Activated T-helper 1 cell treated with anti-CD3 and anti-CD28 coated beads, Interleukin-2, amount 50 U/mL, for 16 hours (primary cell): Measurements from ENCODE around the gene MYH14.

Experiments
- DNase-seq, 2 donors: peaks; one replicate each; pipeline ENCODE4 v3.0.0-alpha.2; 2020; ENCODE audit warnings: low read depth in 1 of 2, low spot score in 1 of 2

Gene MYH14

DNA sequence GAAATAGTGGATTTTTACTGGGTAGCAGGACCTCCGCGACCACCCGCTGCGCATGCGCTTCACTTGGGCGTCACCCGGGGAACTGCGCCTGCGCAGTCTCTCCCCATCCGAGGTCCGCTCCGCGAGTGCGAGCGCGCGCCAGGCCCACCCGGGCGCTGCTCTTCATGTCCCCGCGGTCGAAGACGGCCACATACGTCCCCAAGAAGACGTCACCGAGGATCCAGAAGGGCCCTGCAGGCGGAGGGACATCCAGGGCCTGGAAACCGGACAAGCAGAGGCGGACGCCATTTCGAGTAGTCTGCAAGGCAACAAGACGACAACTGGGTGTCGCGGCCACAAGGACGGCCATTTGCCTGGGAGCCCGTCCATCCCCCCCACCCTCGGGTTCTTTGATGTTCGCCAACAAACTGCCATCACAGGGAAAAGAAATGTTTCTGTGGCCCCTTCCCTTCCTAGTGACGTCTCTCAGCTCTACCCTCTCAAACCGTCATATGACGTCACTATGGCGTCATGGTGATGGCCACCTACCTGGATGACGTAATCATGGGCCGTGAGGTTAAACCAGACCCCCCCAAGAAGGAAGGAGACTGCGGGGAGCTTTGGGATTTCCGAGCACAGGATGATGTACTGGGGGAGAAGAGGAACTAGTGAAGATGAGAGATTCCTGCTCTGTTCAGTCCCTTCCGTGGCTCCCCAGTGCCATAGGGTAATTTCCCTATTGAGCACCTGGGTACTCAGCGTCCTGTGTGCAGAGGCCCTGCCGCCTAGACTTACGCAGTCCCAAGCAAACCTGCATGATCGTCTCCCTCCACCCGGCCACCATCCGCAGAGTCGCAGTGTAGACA lies 155.3 kb downstream of the MYH14 start:
- DNase-seq: peak; percentile 47 to 65

DNA sequence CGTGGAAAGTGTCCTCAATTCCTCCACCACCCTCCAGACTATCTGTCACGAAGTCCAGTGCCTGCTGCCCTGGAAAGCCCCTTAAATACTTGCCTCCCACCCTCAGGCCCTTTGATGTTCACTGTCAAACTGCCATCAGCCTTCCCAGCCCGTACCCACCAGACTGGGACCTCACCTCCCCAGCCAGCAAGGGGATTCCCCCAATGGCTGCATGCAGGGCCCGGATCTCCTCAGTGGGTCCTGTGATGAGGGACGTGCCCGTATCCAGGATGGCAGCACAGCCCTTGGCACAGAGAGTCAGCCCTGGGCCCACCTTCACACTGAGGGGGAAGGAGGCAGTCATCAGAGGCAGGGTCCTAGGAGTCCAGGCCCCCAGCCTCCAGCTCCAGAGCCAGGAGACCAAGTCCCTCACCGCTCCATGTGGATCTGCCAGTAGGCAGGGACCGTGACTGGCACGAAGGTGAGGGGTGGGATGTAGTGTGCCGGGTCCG lies 156.0 kb downstream of the MYH14 start:
- no peak for DNase-seq
